Activated CD8-positive, alpha-beta memory T cell treated with anti-CD3 and anti-CD28 coated beads, Interleukin-2, amount 50 U/mL, for 1 hour (primary cell): Measurements from ENCODE around the gene LRRC1.
"Not testable (repeated sequence)": the region's sequence is repeated elsewhere in the genome, so short reads cannot be mapped to it uniquely, and the experiment has no call there.

ENCODE experiments used
- DNase-seq: peaks from one replicate; pipeline ENCODE4 v3.0.0-alpha.2; 2020; ENCODE audit errors: extremely low read depth

Gene LRRC1

GRCh38 chr6:53794720-53795339 lies at the start of gene LRRC1:
TSS of gene LRRC1 (plus strand) at chr6:53795005. CDS start at chr6:53795257, 252 bp downstream.
- no peak for DNase-seq

- DNase-seq, result no peak
These were observed 48.2 kb upstream of the LRRC1 start for GRCh38 chr6:53746442-53747103.

GRCh38 chr6:53750052-53750650 lies 44.7 kb upstream of the LRRC1 start:
- no peak for DNase-seq

GRCh38 chr6:53751417-53751816 lies 43.4 kb upstream of the LRRC1 start:
- DNase-seq, result no peak

- DNase-seq, result no peak
These were observed 42.4 kb upstream of the LRRC1 start for GRCh38 chr6:53752440-53752839.

GRCh38 chr6:53752856-53753255 lies 41.9 kb upstream of the LRRC1 start:
- DNase-seq, result no peak

- no peak for DNase-seq
These were observed 40.5 kb upstream of the LRRC1 start for GRCh38 chr6:53754330-53754729.

GRCh38 chr6:53756396-53756795 lies 38.4 kb upstream of the LRRC1 start:
- no peak for DNase-seq

- no peak for DNase-seq
These were observed 36.3 kb upstream of the LRRC1 start for GRCh38 chr6:53758496-53758895.

GRCh38 chr6:53761036-53761435 lies 33.8 kb upstream of the LRRC1 start:
- no peak for DNase-seq

GRCh38 chr6:53765270-53765669 lies 29.5 kb upstream of the LRRC1 start:
- DNase-seq, result no peak

GRCh38 chr6:53766930-53767329 lies 27.9 kb upstream of the LRRC1 start:
- DNase-seq, result no peak

GRCh38 chr6:53767941-53768340 lies 26.9 kb upstream of the LRRC1 start:
- DNase-seq, result no peak

GRCh38 chr6:53768636-53769035 lies 26.2 kb upstream of the LRRC1 start:
- no peak for DNase-seq

GRCh38 chr6:53770780-53771249 lies 24.0 kb upstream of the LRRC1 start:
- DNase-seq, result no peak

- no peak for DNase-seq
These were observed 22.8 kb upstream of the LRRC1 start for GRCh38 chr6:53771785-53772624.

- DNase-seq, result no peak
These were observed 21.6 kb upstream of the LRRC1 start for GRCh38 chr6:53773044-53773696.

GRCh38 chr6:53776152-53776551 lies 18.7 kb upstream of the LRRC1 start:
- not testable (repeated sequence) for DNase-seq

- DNase-seq, result not testable (repeated sequence)
These were observed 9.8 kb upstream of the LRRC1 start for GRCh38 chr6:53784991-53785390.

- no peak for DNase-seq
These were observed 8.0 kb upstream of the LRRC1 start for GRCh38 chr6:53786832-53787231.

GRCh38 chr6:53790886-53791285 lies 3.9 kb upstream of the LRRC1 start:
- no peak for DNase-seq

- DNase-seq, result no peak
These were observed 2.8 kb upstream of the LRRC1 start for GRCh38 chr6:53792016-53792415.
